HepG2 (cell line): Measurements from ENCODE around the gene CDH2. TPM values are rescaled to one million over a fixed set of nuclear protein-coding genes. Genes with fewer than 3 reads are reported as not detected.

ENCODE experiments used
- ATF3 ChIP-seq: sonication (generic); formaldehyde crosslinking; IDR thresholded peaks from 2 replicates; pipeline ENCODE4 v1.4.0; 2020; ENCODE audit warnings: missing genetic modification reagents
- CCAR2 ChIP-seq: fragments of 200-400 bp; formaldehyde crosslinking; optimal IDR thresholded peaks from 2 replicates; pipeline ENCODE3; 2018; ENCODE audit warnings: low read depth, mild to moderate bottlenecking, low read length, moderate library complexity
- CEBPB ChIP-seq: IDR thresholded peaks from 2 replicates; pipeline ENCODE4 v1.6.1; 2011; ENCODE audit warnings: low read depth, low read length, improper control_type of control experiment, borderline replicate concordance
- DDIT3 ChIP-seq: sonication (generic); formaldehyde crosslinking; IDR thresholded peaks from 2 replicates; pipeline ENCODE4 v1.4.0; 2020; ENCODE audit warnings: mild to moderate bottlenecking, missing genetic modification reagents
- FOXA1 ChIP-seq, 2 experiments: fragments of 450-650 bp in 1 of 2; sonication (generic) in 1 of 2; formaldehyde crosslinking in 1 of 2; IDR thresholded peaks; 2 replicates each; pipeline versions ENCODE4 v1.4.0 to v1.6.1; 2016 to 2020; ENCODE audit warnings: missing genetic modification reagents in 1 of 2
- GPBP1L1 ChIP-seq: sonication (generic); formaldehyde crosslinking; IDR thresholded peaks from 2 replicates; pipeline ENCODE4 v1.5.0; 2020; ENCODE audit warnings: mild to moderate bottlenecking, missing genetic modification reagents
- GRHL1 ChIP-seq: sonication (generic); formaldehyde crosslinking; conservative IDR thresholded peaks from 2 replicates; pipeline ENCODE4 v1.8.0; 2022; ENCODE audit warnings: missing genetic modification reagents
- HDAC1 ChIP-seq: sonication (generic); formaldehyde crosslinking; IDR thresholded peaks from 2 replicates; pipeline ENCODE4 v1.5.1; 2020; ENCODE audit warnings: mild to moderate bottlenecking, missing genetic modification reagents
- HOXA3 ChIP-seq: sonication (generic); formaldehyde crosslinking; IDR thresholded peaks from 2 replicates; pipeline ENCODE4 v1.5.0; 2020; ENCODE audit warnings: missing genetic modification reagents
- KAT2B ChIP-seq: fragments of 150-350 bp; IDR thresholded peaks from 2 replicates; pipeline ENCODE4 v1.6.1; 2014; ENCODE audit warnings: low read depth, low read length, borderline replicate concordance
- KDM6A ChIP-seq: IDR thresholded peaks from 2 replicates; pipeline ENCODE4 v1.6.1; 2016; ENCODE audit warnings: low read depth
- NFRKB ChIP-seq: fragments of 450-650 bp; IDR thresholded peaks from 2 replicates; pipeline ENCODE4 v1.6.1; 2017
- POGK ChIP-seq: sonication (generic); formaldehyde crosslinking; conservative IDR thresholded peaks from 2 replicates; pipeline ENCODE4 v1.8.0; 2022; ENCODE audit warnings: mild to moderate bottlenecking, moderate library complexity, missing genetic modification reagents
- SKIL ChIP-seq: sonication (generic); formaldehyde crosslinking; IDR thresholded peaks from 2 replicates; pipeline ENCODE4 v1.8.0; 2022; ENCODE audit warnings: missing genetic modification reagents, mild to moderate bottlenecking, moderate library complexity, borderline replicate concordance
- ZNF619 ChIP-seq: sonication (generic); formaldehyde crosslinking; IDR thresholded peaks from 2 replicates; pipeline ENCODE4 v1.4.0; 2020; ENCODE audit warnings: mild to moderate bottlenecking, missing genetic modification reagents
- ZNF841 ChIP-seq: sonication (generic); formaldehyde crosslinking; IDR thresholded peaks from 2 replicates; pipeline ENCODE4 v1.8.1; 2023; ENCODE audit warnings: missing genetic modification reagents, borderline replicate concordance
- ZNF850 ChIP-seq: sonication (generic); formaldehyde crosslinking; conservative IDR thresholded peaks from 2 replicates; pipeline ENCODE4 v1.9.0; 2021; ENCODE audit warnings: mild to moderate bottlenecking, missing genetic modification reagents
- polyA plus RNA-seq, 8 experiments: library from polyadenylated mRNA; depleted of rRNA in 3 of 8; stranded (reverse) in 7 of 8; unstranded in 1 of 8; fragments of >200 nt; fragmentation: Illumina TruSeq in 4 of 8; extraction: Trizol in 4 of 8; gene quantifications; 2 replicates each; pipeline versions ENCODE4 v1.2.1 to v1.2.3, GENCODE V29; 2011 to 2016; ENCODE audit warnings: low read depth in 4 of 8, missing spikeins in 1 of 8, mixed read lengths in 1 of 8; ENCODE audit not compliant: insufficient read depth in 1 of 8
- total RNA-seq, 5 experiments: library from RNA; depleted of rRNA; stranded (reverse); fragments of >200 nt; fragmentation: Illumina TruSeq; extraction: Trizol; gene quantifications; 2 replicates each; pipeline ENCODE4 v1.2.3, GENCODE V29; 2016; ENCODE audit warnings: low read depth in 1 of 5

CDH2 gene
- total and polyA plus RNA-seq, 2 of the 13 experiments (the other 11 are each of a cell fraction or from before 2014, with no cell fraction given), result 18.6 to 36.1 TPM

- TF ChIP-seq CCAR2, result no peak
- peak; percentile 65 for TF ChIP-seq FOXA1 (IDR thresholded peaks at IDR 0.05)
- peak; percentile 74 for TF ChIP-seq FOXA1 (CRISPR knock-in tag; IDR thresholded peaks at IDR 0.05)
- TF ChIP-seq KDM6A (CRISPR knock-in tag), result peak; percentile 80
- TF ChIP-seq POGK (CRISPR knock-in tag), result no peak
- no peak for TF ChIP-seq NFRKB
- TF ChIP-seq ZNF619, result no peak
- peak; percentile 48; the same call in 1 of the 2 replicates for TF ChIP-seq CEBPB
- no peak for TF ChIP-seq HOXA3 (CRISPR knock-in tag)
- peak; percentile 69 for TF ChIP-seq HDAC1
- TF ChIP-seq GPBP1L1 (CRISPR knock-in tag), result no peak
- TF ChIP-seq DDIT3 (CRISPR knock-in tag), result no peak
- no peak for TF ChIP-seq ATF3 (CRISPR knock-in tag)
- TF ChIP-seq GRHL1 (CRISPR knock-in tag), result no peak
- TF ChIP-seq KAT2B, result no peak
- no peak for TF ChIP-seq ZNF841 (CRISPR knock-in tag)
- peak; percentile 71 for TF ChIP-seq SKIL (CRISPR knock-in tag)
- no peak for TF ChIP-seq ZNF850 (CRISPR knock-in tag)
These were observed 9.0 kb downstream of the CDH2 start (continued) for GRCh38 chr18:28167835-28168349.
